Jurkat, Clone E6-1 (cell line): ENCODE measurements around the gene SRGAP2C.
"Not testable (repeated sequence)": the region's sequence is repeated elsewhere in the genome, so short reads cannot be mapped to it uniquely, and the experiment has no call there.

ENCODE experiments used
- DNase-seq: peaks from one replicate; pipeline ENCODE4 v3.0.0-alpha.2; 2011; ENCODE audit warnings: low read depth, low spot score
- H3K4me3 ChIP-seq: 2 replicates; pipeline ENCODE4 v1.5.1; 2011; ENCODE audit warnings: mild to moderate bottlenecking, low read length, control low read depth, moderate library complexity

SRGAP2C gene

DNA sequence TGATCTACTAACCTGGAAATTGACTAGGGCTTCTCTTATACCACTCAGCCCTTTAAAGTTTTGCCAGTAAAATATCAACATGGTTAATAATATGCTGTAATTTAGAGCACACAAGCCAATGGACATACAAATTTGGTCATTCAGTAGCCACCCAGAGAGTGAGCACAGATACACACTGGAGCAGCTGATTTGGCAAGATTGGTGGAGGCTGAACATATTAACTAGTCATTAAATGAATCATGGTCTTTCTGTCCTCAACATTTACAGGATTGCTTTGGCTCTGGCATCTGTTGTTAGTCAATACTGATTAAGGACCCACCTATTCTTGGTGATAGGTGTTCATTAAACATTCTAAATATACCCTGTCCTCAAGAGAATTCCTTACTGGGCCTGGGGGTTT lies 130.7 kb downstream of the SRGAP2C start:
- not testable (repeated sequence) for H3K4me3 ChIP-seq, DNase-seq

DNA sequence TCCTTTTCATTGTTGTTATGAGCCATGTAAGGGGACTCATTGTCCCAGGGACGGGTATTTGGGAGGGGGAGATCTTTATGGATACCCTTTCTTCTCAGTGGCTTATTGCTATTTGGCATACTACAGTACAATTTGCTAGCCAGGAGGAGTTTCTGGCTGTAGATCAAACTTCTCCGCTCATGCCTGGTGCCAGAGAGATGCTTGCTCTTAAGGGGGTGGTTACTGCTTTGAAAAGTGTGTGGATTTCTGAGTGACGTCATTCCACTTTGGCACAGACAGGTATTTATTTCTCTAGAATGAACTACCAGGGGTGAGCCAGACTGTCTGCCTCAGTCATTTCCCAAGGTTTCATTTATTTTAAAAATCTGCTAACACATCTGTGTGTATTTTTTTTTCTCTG lies 131.3 kb downstream of the SRGAP2C start:
- not testable (repeated sequence) for DNase-seq, H3K4me3 ChIP-seq

DNA sequence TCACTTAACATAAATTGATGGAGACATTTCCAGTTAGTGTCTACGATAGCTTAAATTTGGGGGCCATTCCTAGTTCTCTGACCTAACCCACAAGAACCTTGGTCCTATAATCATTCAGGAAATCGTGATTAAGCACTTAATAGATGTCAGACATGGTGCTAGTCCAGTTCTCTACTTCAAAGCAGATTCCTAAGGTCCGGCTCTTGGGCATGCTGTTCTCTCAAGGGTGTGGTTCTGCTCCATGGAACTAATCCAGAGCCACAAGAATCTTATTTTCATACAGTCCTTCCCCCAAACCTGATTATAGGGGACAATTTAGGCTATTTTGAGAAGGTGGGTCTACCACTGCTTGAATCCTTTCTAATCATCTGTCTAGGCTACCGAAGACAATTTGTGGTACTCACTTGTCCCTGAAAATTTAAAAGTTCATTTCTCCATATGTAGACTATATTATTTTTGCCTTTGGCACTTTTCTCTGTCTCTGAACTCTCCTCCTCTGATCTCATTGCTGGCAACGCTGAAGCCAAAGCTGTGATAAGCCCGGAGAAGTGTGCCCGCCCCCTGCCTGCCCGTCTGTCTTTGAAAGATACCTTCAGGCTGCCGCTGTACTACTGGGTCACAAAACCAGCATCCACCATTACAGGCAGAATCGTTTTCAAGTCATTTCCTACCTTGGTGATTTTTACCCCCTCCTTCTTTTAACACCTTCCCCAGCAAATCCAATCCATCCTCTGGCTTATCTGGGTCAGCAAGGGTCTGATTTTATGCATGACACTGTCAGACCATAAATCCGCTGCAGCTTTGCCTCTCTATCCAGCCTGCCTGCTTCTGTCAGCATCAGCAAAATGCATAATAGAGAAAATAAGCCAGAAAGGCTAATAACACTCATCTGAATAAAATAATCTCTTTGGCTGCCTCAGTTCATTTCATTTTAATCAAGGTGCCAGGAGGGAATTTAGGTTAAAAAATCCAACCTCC lies 133.0 kb downstream of the SRGAP2C start:
- DNase-seq, H3K4me3 ChIP-seq: not testable (repeated sequence)

DNA sequence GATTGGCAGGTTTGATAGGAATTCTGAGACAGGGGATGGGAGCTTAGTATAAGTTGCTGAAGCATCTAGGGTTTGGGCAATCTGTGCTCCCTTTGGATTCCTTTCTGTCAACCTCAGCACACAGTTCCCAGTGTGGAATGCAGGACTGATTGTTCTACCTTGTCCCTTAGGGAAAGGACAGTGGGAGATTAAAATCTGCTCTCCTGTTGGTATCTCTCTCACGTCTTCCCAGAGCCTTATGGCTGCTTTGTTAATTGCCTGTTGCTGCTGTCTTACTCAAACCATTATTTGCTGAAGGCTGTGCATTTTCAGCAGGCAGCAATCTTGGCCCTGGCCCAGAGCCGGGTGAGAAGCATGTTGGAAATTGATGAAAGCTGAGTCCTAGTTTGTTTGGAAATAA lies 133.9 kb downstream of the SRGAP2C start:
- not testable (repeated sequence) for DNase-seq, H3K4me3 ChIP-seq

DNA sequence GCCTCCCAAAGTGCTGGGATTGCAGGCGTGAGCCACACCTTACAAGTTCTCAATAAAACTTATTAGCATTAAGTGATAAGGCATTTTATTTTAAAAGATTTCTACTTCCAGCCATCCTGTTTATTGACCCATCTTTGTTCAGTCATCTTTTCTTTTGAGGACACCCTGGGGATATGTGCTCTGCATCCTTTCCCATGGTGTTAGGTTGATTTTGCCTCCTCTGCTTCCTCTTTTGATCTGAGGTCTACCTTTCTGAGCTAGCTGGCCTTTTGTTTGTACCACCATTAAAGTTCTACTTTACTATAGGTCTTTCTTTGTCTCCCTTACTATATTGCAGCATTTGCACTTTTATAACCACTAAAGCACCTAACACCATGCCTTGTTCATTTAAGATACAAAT lies 136.9 kb downstream of the SRGAP2C start:
- not testable (repeated sequence) for DNase-seq, H3K4me3 ChIP-seq

DNA sequence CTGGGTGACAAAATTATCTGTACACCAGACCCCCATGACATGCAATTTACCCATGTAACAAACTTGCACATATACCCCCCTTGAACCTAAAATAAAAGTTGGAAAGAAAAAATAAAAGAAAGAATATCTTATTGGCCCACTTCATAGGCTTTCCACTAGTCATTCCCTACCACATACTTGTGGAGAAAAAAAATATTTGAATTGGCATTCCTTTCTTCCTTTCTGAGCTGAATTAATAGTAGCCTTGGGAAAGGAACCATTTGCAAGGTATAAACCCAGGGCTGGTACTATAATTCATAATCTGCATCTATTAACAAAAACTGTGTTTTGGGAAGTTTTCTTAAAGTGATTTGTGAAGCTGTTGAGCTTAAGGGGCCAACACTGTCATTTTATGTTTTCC lies 140.0 kb downstream of the SRGAP2C start:
- DNase-seq, result not testable (repeated sequence)

DNA sequence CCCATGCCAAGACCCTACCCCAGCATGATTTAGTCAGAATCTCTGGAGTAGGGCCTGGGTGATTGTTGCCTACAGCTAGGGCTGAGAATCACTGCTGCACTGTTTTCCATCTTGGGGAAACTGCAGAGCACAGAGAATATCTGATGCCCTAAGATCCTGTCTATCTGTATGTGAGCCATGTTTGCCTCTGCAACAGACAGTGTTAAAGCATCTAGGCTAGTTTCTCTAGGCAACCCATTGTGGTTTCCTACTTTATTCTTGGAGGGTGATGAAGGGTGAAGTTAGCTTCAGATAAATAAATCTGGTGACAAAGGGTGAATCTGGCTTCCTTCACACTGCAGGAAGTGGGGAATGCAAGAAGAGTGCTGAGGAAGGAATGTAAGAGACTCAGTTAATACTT lies 147.4 kb downstream of the SRGAP2C start:
- DNase-seq, H3K4me3 ChIP-seq: not testable (repeated sequence)

More for the DNA sequence above, 140.0 kb downstream of the SRGAP2C start:
- H3K4me3 ChIP-seq, result not testable (repeated sequence)

DNA sequence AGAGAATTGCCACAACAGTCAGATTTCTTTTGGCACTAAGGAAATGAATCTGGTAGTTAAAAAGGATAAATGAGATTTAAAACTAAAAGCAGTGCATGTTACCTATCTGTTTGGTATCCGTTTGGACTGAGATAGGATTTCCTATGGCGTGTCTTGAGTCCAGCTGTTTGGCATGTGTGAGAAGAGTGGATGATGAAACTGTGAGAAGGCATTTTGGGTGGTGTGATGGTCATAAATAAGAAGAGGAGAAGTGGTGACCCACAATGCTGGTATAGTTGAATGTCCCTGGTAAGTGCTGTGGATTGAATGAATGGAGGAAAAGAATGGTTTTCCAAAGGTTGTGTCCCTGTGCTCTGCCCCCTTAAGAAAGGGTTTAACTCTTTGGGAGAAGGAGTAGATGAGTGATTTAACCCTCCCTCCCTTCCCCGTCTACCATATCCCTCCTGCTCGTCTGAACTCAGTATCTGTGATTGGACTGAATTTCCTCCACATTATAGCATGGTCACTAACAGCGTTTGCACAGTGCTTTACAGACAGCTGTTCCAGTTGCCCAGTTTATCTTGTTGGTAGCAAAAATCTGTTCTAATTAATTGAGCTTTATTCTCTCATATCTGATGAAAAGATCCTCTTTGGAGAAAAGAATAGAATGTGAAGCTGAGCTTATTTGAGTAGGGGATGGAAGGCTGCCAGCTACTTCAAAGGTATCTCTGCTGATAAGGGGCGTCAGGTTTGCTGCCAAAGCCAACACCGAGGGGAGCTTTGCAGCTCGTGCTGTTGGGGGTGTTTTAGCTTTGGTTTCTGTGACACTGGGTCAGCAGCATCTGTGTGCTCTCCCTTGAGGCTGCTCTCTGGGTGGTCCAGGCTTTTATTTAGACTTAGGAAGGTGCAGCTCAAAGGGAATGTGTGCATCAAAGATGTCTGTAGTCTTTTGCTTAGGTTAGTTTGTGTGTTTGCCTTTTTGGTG lies 148.1 kb downstream of the SRGAP2C start:
- H3K4me3 ChIP-seq, DNase-seq: not testable (repeated sequence)

DNA sequence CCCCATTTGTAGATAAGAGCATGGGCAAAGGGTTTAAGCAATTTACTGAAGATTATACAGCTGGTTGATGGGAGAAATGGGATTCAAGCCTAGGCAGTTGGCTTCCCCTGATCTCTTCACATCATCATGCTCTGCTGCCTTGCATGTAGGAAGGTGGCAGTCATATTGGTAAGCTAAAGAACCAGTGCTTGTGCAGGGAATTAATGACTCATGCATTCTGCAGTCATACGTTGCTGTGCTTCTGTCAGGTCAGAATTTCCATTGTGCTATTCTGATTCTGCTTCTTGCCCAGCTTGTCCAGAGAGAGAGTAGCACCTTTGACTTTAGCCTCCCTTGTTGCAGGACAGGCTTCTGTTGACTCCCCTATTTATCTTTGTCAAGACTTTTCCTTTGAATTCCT lies 153.2 kb downstream of the SRGAP2C start:
- DNase-seq, H3K4me3 ChIP-seq: not testable (repeated sequence)

DNA sequence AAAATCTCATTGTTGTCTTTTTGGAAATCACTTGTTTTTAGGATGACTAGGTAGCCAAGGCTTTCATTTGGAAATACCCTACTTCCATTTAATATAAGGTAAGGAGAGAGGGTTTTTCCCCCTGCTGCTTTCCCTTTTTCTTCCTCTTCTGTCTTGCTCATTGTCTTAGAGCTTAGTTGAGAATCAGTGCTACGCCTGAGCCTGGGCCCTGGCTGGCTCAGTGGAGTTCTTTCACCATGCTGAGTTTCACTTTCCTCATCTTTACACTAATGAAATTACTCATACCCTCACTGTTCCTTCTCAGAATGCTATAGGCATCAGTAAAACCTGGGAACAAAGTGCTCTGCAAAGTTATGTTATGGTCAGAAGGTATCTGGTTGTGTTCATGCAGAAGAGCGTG lies 154.8 kb downstream of the SRGAP2C start:
- DNase-seq, H3K4me3 ChIP-seq: not testable (repeated sequence)

DNA sequence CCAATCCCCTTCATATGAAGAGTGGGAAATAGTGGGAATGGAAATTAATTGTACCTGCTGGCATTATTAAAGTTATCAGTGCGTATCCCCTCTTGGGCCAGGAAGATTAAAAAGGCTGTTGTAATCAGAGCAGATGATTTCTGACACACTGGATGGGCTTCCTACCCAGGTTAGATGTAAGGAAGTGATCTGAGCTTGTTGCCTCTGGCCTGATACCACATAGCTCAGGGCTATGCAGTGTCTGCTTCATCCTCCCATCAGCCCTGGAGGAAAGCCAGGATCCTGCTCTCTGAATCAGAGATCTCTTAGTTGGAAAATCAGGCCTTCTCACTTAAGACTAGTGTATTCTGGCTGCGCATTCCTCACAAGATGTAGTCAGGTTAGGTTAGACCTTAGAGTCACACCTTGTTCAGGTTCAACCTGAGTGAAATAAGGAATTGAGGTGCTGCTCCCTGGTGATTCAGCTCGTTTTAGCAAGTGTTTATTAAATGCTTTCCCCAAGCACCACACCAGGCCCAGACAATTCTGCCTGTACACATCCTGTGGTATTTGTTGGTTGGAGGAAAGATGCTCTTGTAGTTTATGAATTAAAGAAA lies 158.6 kb downstream of the SRGAP2C start:
- not testable (repeated sequence) for DNase-seq, H3K4me3 ChIP-seq

DNA sequence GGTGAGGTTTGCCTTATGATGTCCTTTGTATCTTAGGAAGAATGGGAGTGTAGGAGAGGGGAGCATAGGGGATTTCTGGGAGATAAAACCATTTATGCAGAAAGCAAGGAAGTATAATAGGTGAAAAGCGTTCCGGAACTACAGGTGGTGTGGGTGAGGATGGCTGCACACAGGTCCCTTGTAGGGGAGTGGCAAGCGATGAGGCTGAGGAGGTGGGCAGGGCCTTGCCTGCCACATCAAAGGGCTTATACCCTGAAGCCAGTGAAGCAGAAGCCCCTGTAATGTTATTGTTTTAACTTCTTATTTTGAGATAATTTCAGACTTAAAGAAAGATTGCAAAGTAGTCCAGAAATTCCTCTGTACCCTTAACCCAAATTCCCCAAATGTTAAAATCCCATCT lies 159.6 kb downstream of the SRGAP2C start:
- not testable (repeated sequence) for H3K4me3 ChIP-seq, DNase-seq

DNA sequence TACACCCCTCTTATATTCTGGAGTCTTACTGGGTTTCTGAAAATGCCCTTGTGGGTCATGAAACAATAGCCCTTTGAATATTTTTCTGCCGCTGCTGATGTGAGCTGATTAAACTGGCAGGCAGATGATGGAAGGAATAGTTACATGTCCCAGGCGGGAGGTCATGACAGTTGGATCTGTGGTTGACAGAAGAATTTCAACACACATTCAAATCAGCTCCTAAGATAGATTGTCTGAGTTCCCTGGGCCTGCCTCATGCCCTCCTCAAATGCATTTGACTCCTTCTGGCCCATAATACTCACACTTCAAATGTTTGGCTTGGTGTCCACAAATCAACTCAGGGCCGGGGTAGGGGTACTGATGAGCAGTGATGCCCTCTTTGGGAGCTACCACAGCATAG lies 161.9 kb downstream of the SRGAP2C start:
- not testable (repeated sequence) for H3K4me3 ChIP-seq, DNase-seq

DNA sequence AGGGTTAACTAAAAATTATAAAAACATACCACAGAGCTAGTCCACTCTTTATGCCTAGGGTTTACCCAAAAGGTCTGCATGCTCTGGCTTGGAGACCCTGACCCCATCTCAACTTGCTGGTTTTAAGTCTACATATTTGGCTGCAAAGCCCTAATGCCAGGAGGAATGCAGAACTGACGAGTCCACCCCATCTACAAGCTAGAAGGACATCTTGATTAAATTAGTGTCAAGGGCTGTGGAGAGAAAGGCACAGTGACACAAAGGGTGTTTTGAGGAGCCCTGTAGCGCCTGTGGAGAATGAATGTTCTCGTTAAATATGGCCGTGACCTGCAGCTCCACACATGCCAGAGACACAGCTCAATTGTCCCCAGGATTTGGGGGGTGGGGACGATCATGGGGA lies 162.7 kb downstream of the SRGAP2C start:
- not testable (repeated sequence) for DNase-seq, H3K4me3 ChIP-seq

DNA sequence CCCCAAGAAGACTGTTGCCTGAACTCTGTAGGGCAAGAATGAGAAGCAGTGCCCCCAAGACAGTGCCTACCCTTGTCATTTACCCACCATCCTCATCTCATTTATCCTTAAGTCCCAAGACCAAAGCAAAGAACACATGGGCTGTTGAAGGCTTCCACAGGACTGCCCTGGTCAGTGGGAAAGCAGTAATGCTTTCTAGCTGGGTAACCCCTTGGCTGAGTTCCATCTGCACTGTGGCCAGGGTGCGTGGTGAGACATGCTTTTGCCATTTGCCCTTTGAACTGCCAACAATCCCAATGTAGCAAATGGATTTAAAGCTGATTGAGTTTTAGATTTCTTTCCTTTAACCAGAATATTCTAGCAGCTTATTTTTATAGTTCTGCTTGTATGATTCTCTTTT lies 163.3 kb downstream of the SRGAP2C start:
- not testable (repeated sequence) for DNase-seq, H3K4me3 ChIP-seq

DNA sequence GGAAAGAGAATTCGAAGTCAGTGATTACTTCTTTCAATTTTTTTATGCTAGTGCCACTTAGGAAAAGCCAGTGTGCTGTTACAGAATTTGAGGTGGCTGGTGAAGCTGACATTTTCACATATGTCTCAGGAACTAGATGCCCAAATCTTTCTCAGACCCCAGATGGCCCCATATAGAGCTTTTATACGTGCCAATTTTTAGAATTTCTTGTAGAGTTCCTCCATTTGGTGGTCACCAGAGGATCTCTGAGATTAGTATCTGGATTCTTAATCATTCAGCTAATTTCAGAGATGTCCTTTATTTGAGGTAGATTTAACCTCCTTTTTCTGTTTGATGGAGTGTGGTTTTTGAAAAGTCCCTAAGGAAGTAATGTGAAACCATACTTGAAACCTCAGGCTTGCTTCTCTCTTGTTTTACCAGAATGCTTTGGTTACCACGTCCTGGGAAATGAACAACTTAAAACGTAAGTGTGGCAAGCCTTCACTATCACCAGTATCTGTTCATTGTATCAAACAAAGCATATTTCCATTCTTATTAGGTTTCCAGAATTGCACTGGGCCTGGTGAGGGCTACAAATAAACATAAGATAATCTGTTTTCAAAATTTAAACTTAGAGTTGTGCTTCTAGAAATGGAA lies 164.7 kb downstream of the SRGAP2C start:
- H3K4me3 ChIP-seq, DNase-seq: not testable (repeated sequence)

DNA sequence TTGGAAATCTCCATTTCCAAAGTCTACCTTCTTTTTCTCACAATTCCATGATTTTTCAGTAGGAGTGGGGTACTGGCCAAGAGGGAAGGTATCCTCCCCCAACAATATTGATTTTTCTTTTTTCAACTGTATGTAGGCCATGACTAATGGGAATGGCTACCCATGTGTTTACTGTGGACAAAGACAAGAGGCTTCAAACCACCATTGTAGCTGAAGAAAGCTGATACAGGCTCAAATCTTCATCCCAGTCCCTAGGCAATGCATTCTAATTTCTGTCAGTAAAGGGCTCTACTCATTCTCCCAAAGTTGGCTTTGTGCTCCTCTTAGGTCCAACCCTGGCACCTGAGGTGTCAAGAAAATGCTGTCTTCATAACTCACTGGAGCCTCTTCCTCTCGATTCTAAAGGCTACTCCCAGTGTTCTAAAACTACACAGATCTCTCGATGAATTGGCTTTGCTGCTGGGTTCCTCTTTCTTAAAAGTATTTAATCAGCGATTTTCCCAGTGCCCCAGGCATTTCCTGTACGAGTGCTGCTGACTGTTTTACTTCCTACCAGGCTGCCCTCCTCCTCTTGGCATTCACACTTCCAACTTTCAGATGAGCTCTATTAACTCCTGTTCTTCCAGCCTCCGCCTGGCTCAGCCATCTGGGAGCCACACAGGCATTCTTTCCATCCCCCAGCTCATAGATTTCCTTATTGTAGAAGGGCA lies 171.1 kb downstream of the SRGAP2C start:
- DNase-seq, H3K4me3 ChIP-seq: not testable (repeated sequence)

DNA sequence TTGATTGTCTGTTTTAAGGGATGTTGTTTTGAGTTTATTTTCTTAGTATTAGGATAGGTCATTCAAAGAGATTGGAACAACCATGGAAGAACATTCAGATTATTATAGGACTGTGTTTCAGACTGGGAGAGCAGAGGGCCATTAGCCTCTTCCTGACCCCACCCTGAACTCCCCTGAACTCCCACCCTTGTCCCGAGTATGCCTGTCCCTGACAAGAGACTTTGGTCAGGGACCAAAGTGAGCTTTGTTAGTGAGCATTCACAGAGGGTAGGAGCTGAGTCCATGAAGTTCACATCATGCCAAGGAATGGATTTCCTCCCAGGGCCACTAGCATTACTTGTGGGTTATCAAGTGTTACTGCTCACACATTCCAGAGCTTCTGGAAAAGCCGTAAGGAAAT lies 172.0 kb downstream of the SRGAP2C start:
- not testable (repeated sequence) for DNase-seq

More for the DNA sequence above, 172.0 kb downstream of the SRGAP2C start:
- H3K4me3 ChIP-seq, result not testable (repeated sequence)
